Kidney (tissue), 14 donors: ENCODE results near the gene ALPP. TPM values are rescaled to one million over a fixed set of nuclear protein-coding genes. Genes with fewer than 3 reads are reported as not detected.

Experiments used
- DNase-seq, 5 donors: peaks; one replicate each; pipeline ENCODE4 v3.0.0-alpha.2; 2013 to 2020
- FAIRE-seq: peaks from 2 replicates; lab custom pipeline; 2012; peaks lifted over from hg19 to GRCh38; lab: Jason Lieb, UNC
- H3K27ac ChIP-seq, 2 donors: one replicate each; pipeline ENCODE4 v1.7.0; 2013; ENCODE audit warnings: low read depth in 2 of 2, low read length in 2 of 2, inconsistent platforms in 1 of 2
- H3K27me3 ChIP-seq: one replicate; pipeline ENCODE4 v1.7.1; 2013; ENCODE audit warnings: low read length, inconsistent platforms; ENCODE audit not compliant: control insufficient read depth, insufficient read depth
- H3K36me3 ChIP-seq, 3 donors: one replicate each; pipeline versions ENCODE4 v1.7.0 to v1.7.1; 2013; ENCODE audit warnings: low read length in 3 of 3, control low read depth in 1 of 3, inconsistent platforms in 1 of 3; ENCODE audit not compliant: insufficient read depth in 3 of 3, control insufficient read depth in 2 of 3
- H3K4me1 ChIP-seq, 3 donors: one replicate each; pipeline versions ENCODE4 v1.7.0 to v1.7.1; 2013; ENCODE audit warnings: low read length in 3 of 3, inconsistent platforms in 1 of 3, low read depth in 1 of 3; ENCODE audit not compliant: control insufficient read depth in 2 of 3, insufficient read depth in 2 of 3
- H3K4me3 ChIP-seq, 3 donors: one replicate each; pipeline versions ENCODE4 v1.7.0 to v1.8.1; 2013; ENCODE audit warnings: low read length in 3 of 3, control low read depth in 1 of 3, inconsistent platforms in 1 of 3
- H3K9ac ChIP-seq, 3 donors: one replicate each; pipeline versions ENCODE4 v1.7.0 to v1.7.1; 2013; ENCODE audit warnings: low read length in 3 of 3, control low read depth in 1 of 3, inconsistent platforms in 1 of 3
- H3K9me3 ChIP-seq, 3 donors: one replicate each; pipeline versions ENCODE4 v1.7.0 to v1.7.1; 2013; ENCODE audit warnings: low read length in 3 of 3, control low read depth in 1 of 3, inconsistent platforms in 1 of 3; ENCODE audit not compliant: control insufficient read depth in 2 of 3, insufficient read depth in 1 of 3
- intact Hi-C: fragments of 100-400 bp; cut with DNase I; formaldehyde crosslinking; loops from one replicate; pipeline ENCODE4 v1.11.1; 2022
- polyA plus RNA-seq: library from polyadenylated mRNA; stranded (reverse); fragments of 350-450 nt; fragmentation: Illumina TruSeq; extraction: RNeasy Lipid Tissue Mini Kit (QIAGEN cat#74804); gene quantifications from one replicate; pipeline ENCODE4 v1.2.3, GENCODE V29; 2014; ENCODE audit warnings: low read depth, low replicate concordance; ENCODE audit not compliant: insufficient read depth
- total RNA-seq: library from RNA; stranded (reverse); fragmentation: NEBNext Ultra II Directional; extraction: Animal tissue kit (Norgen Biotek cat#: 25700); gene quantifications from one replicate; pipeline ENCODE4 v1.2.1, GENCODE V29; 2021
- TF ChIP-seq, protein P1 (sequence below): IDR thresholded peaks from 3 replicates; pipeline ENCODE4 v1.5.1; 2012; ENCODE audit warnings: mild to moderate bottlenecking, moderate library complexity, borderline replicate concordance; ENCODE audit not compliant: insufficient read depth; ENCODE audit errors: extremely low read depth
- donor health status: control.
- donor health status: control.
- donor health status: control.
- donor health status: control.
- donor health status: control.
- donor health status: DM: yes; HTN: yes; CAD: no.
- donor health status: Normal renal cell carcinoma (clear cell type).

The ALPP gene
- total and polyA plus RNA-seq, 2 donors from 2014 or later = not detected

DNA sequence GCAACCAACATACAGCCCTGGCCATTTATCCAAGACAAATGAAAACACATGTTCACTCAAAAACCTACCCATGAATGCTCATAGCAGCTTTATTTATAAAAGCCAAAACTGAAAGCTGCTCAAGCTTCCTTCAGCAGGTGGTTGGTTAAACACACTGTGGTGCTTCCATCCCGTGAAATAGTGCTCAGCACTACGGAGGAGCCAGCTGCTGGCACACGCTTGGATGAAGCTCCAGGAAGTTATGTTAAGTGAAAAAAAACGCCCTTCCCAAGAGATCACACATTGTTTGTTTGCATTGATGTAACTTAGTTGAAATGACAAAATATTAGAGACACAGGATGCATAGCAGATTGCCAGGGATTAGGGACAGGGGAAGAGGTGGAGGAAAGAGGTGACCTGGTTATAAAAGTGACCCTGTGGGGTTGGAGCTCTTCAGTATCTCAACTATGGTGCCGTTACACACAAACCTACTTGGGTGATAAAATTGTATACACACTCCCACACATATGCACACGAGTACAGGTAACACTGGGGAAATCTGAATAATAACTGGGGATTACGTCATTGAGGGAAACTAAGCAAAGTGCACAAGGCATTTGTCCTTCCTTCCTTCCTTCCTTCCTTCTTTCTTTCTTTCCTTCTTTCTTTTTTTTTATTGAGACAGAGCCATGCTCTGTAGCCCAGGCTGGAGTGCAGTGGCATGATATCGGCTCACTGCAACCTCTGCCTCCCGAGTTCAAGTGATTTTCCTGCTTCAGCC lies 21.9 kb downstream of the ALPP start:
- FAIRE-seq = no peak
- Histone ChIP-seq H3K9me3 (no peaks in the 10 kb centered on the region), H3K27me3 (no peaks in the 10 kb centered on the region), H3K36me3 (no peaks in the 10 kb centered on the region), H3K4me1 (no peaks in the 10 kb centered on the region), H3K9ac (no peak overlapping the region), H3K4me3 (no peak overlapping the region), H3K27ac (no peak overlapping the region)
- TF ChIP-seq, protein P1, sequence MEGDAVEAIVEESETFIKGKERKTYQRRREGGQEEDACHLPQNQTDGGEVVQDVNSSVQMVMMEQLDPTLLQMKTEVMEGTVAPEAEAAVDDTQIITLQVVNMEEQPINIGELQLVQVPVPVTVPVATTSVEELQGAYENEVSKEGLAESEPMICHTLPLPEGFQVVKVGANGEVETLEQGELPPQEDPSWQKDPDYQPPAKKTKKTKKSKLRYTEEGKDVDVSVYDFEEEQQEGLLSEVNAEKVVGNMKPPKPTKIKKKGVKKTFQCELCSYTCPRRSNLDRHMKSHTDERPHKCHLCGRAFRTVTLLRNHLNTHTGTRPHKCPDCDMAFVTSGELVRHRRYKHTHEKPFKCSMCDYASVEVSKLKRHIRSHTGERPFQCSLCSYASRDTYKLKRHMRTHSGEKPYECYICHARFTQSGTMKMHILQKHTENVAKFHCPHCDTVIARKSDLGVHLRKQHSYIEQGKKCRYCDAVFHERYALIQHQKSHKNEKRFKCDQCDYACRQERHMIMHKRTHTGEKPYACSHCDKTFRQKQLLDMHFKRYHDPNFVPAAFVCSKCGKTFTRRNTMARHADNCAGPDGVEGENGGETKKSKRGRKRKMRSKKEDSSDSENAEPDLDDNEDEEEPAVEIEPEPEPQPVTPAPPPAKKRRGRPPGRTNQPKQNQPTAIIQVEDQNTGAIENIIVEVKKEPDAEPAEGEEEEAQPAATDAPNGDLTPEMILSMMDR = no peak
- intact Hi-C loops = no loop called here
- DNase-seq = no peak

DNA sequence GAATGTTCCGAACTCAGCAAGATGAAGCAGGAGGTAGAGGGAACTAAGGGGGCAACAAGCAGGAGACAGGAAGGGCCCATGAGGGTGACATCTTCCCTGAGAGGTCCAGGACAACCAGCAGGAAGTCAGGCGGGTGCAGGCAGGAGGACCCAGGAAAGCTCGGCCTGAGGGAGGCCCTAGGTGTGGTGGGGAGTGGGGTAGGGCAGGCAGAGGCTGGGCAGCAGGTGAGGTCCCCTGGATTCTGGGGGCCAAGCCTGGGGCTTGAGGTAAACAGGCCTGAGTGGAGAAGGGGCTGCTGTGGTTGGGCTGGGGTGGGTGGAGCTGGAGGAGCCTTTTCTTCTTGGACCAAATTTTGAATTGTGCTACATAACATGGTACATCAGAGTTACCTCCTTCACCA lies 24.0 kb downstream of the ALPP start:
- H3K4me1 ChIP-seq = no peaks in the 10 kb centered on the region
- TF ChIP-seq, protein P1 = no peak
- no peak for FAIRE-seq
- no peaks in the 10 kb centered on the region for H3K36me3 ChIP-seq
- DNase-seq = no peak
- intact Hi-C loops = no loop called here
- H3K9ac ChIP-seq = no peak overlapping the region
- no peak overlapping the region for H3K27ac ChIP-seq
- H3K4me3 ChIP-seq = no peak overlapping the region
- no peaks in the 10 kb centered on the region for H3K9me3 ChIP-seq
- H3K27me3 ChIP-seq = no peaks in the 10 kb centered on the region

- H3K36me3 ChIP-seq = no peaks in the 10 kb centered on the region
- H3K4me1 ChIP-seq = no peaks in the 10 kb centered on the region
- H3K4me3 ChIP-seq = no peak overlapping the region
- no peak for FAIRE-seq
- no peaks in the 10 kb centered on the region for H3K27me3 ChIP-seq
- intact Hi-C loops = no loop called here
- no peak overlapping the region for H3K9ac ChIP-seq
- H3K9me3 ChIP-seq = no peaks in the 10 kb centered on the region
- TF ChIP-seq, protein P1 = no peak
- peak in 1 of 5 donors; percentile 33 for DNase-seq
- H3K27ac ChIP-seq = no peak overlapping the region
These were observed 27.5 kb downstream of the ALPP start for GRCh38 chr2:232405943-232406510.
